NCI-H345 (cell line): Measurements from ENCODE around the gene SMIM41.
A peak's percentile ranks its signal among the peaks of the same experiment; 100 is the strongest.

Experiments
- DNase-seq: peaks from one replicate; lab custom pipeline; 2025; lab: John Stamatoyannopoulos, UW

Gene SMIM41

GRCh38 chr12:52050758-52051541 is 28.6 kb upstream of the SMIM41 start, which contains the start of gene NR4A1:
TSS of gene NR4A1 (plus strand) at chr12:52051442. CDS start at chr12:52054329, 2,887 bp downstream.
- DNase-seq: peak; percentile 91

- DNase-seq: peak; percentile 22
Measured at GRCh38 chr12:52052468-52053186, 26.9 kb upstream of the SMIM41 start.

GRCh38 chr12:52053536-52054209 is 25.8 kb upstream of the SMIM41 start:
- DNase-seq: no peak

- DNase-seq: no peak
Measured at GRCh38 chr12:52054231-52054832, 25.2 kb upstream of the SMIM41 start.

- no peak for DNase-seq
Measured at GRCh38 chr12:52054833-52055730, 24.4 kb upstream of the SMIM41 start.

- DNase-seq: no peak
Measured at GRCh38 chr12:52055731-52056711, 23.5 kb upstream of the SMIM41 start.

GRCh38 chr12:52056801-52057637 is 22.5 kb upstream of the SMIM41 start:
- DNase-seq: no peak

- DNase-seq: no peak
Measured at GRCh38 chr12:52057638-52058576, 21.6 kb upstream of the SMIM41 start.

- DNase-seq: no peak
Measured at GRCh38 chr12:52058631-52059361, 20.7 kb upstream of the SMIM41 start.

- no peak for DNase-seq
Measured at GRCh38 chr12:52059582-52060497, 19.7 kb upstream of the SMIM41 start.

- DNase-seq: no peak
Measured at GRCh38 chr12:52060498-52061177, 18.9 kb upstream of the SMIM41 start.

- DNase-seq: no peak
Measured at GRCh38 chr12:52061470-52062166, 17.9 kb upstream of the SMIM41 start.

GRCh38 chr12:52062167-52063081 is 17.1 kb upstream of the SMIM41 start:
- no peak for DNase-seq
